ENCODE results near the gene NDC80. TPM values are rescaled to one million over a fixed set of nuclear protein-coding genes. Genes with fewer than 3 reads are reported as not detected.
A peak's percentile ranks its signal among the peaks of the same experiment; 100 is the strongest.

Gene NDC80
- polyA plus RNA-seq, 1 donor from 2014 or later, result 1.9 TPM

DNA sequence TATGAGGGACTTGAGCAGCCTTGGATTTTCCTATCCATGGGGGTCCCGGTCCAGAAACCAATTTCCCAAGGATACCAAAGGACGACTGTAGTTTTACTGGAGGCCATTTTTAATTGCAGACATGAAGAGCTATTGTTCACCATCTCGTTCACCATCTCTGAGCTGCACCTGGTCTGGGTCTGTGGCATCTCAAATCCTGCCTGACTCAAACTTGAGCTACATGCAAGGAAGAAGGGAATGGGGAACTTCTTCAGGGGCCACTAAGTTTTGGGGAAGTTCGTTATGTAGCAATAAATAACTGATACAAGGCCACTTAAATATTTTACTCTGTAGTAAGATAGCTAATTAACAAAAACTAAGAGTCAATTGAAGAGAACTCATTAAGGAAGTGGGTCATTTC is 82.1 kb downstream of the NDC80 start (continued):
- no peak for TF ChIP-seq EZH2 (IDR thresholded peaks at IDR 0.05; ENCODE audit: borderline replicate concordance, insufficient read depth, low read length, poor library complexity, severe bottlenecking)

GRCh38 chr18:2654169-2654927 is 83.0 kb downstream of the NDC80 start:
- Histone ChIP-seq H3K79me2 (replicated peaks; ENCODE audit: insufficient read depth, low read length) (peaks cover 22% of the 10 kb centered on the region), H3K27me3 (ENCODE audit: insufficient read depth, low read depth, low read length) (no peaks in the 10 kb centered on the region), H3K4me2 (ENCODE audit: low read length) (peak overlapping the region; percentile 21), H3K4me3 (ENCODE audit: low read length) (peak overlapping the region; percentile 96), H3K27ac (ENCODE audit: low read length) (peak overlapping the region; percentile 91), H3F3A (ENCODE audit: insufficient read depth, low read length, poor library complexity, severe bottlenecking) (no peaks in the 10 kb centered on the region), H3K9me3 (ENCODE audit: low read length) (no peaks in the 10 kb centered on the region), H2AFZ (ENCODE audit: low read depth, low read length) (peak overlapping the region; percentile 82), H3K9ac (ENCODE audit: low read length) (peak overlapping the region; percentile 89), H3K36me3 (ENCODE audit: insufficient read depth, low read length) (no peaks in the 10 kb centered on the region), H3K9me2 (ENCODE audit: insufficient read depth, low read length) (no peaks in the 10 kb centered on the region), H4K20me1 (ENCODE audit: insufficient read depth) (no peaks in the 10 kb centered on the region)
- TF ChIP-seq EZH2 (IDR thresholded peaks at IDR 0.05; ENCODE audit: borderline replicate concordance, insufficient read depth, low read length, poor library complexity, severe bottlenecking) (no peak), POLR2AphosphoS5 (IDR thresholded peaks at IDR 0.05) (no peak), MXI1 (conservative IDR thresholded peaks at IDR 0.05; ENCODE audit: poor library complexity, severe bottlenecking) (no peak), TAF1 (IDR thresholded peaks at IDR 0.05; ENCODE audit: low read depth) (no peak), SMC3 (conservative IDR thresholded peaks at IDR 0.05; ENCODE audit: poor library complexity) (no peak), CTCF (IDR thresholded peaks at IDR 0.05; ENCODE audit: poor library complexity, severe bottlenecking) (no peak), REST (IDR thresholded peaks at IDR 0.05; ENCODE audit: borderline replicate concordance) (no peak), RAD21 (conservative IDR thresholded peaks at IDR 0.05) (no peak), EP300 (conservative IDR thresholded peaks at IDR 0.05; ENCODE audit: poor library complexity, severe bottlenecking) (no peak)

DNA sequence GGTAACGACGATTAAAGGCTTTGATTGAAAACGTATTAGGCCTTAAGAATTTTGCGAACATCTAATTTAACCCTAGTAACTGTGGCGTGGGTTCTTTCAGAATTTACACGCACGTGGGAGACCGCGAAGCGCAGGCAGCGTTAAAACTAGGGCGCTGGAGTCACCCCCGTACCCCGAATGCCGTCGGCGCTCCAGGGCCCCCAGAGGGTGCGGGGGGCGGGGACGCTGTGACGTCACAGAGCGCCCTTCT is 83.5 kb downstream of the NDC80 start:
- Histone ChIP-seq H3F3A (ENCODE audit: insufficient read depth, low read length, poor library complexity, severe bottlenecking) (no peaks in the 10 kb centered on the region), H3K27ac (ENCODE audit: low read length) (peak overlapping the region; percentile 91), H2AFZ (ENCODE audit: low read depth, low read length) (peak overlapping the region; percentile 82), H3K36me3 (ENCODE audit: insufficient read depth, low read length) (no peaks in the 10 kb centered on the region), H3K4me3 (ENCODE audit: low read length) (peak overlapping the region; percentile 96), H3K79me2 (replicated peaks; ENCODE audit: insufficient read depth, low read length) (peaks cover 27% of the 10 kb centered on the region), H3K27me3 (ENCODE audit: insufficient read depth, low read depth, low read length) (no peaks in the 10 kb centered on the region), H3K9me3 (ENCODE audit: low read length) (no peaks in the 10 kb centered on the region), H3K9ac (ENCODE audit: low read length) (peak overlapping the region; percentile 89), H3K9me2 (ENCODE audit: insufficient read depth, low read length) (no peaks in the 10 kb centered on the region), H3K4me2 (ENCODE audit: low read length) (peak overlapping the region; percentile 21), H4K20me1 (ENCODE audit: insufficient read depth) (no peaks in the 10 kb centered on the region)
- no peak for TF ChIP-seq SMC3 (conservative IDR thresholded peaks at IDR 0.05; ENCODE audit: poor library complexity)
- no peak for TF ChIP-seq POLR2AphosphoS5 (IDR thresholded peaks at IDR 0.05)
- TF ChIP-seq EZH2 (IDR thresholded peaks at IDR 0.05; ENCODE audit: borderline replicate concordance, insufficient read depth, low read length, poor library complexity, severe bottlenecking), result no peak
- no peak for TF ChIP-seq CTCF (IDR thresholded peaks at IDR 0.05; ENCODE audit: poor library complexity, severe bottlenecking)
- no peak for TF ChIP-seq MXI1 (conservative IDR thresholded peaks at IDR 0.05; ENCODE audit: poor library complexity, severe bottlenecking)
- TF ChIP-seq EP300 (conservative IDR thresholded peaks at IDR 0.05; ENCODE audit: poor library complexity, severe bottlenecking), result no peak
- TF ChIP-seq TAF1 (IDR thresholded peaks at IDR 0.05; ENCODE audit: low read depth), result no peak
- TF ChIP-seq RAD21 (conservative IDR thresholded peaks at IDR 0.05), result no peak
